T-helper 9 cell (primary cell): ENCODE data around the gene TAT.
A peak's percentile ranks its signal among the peaks of the same experiment; 100 is the strongest.
"Not testable (repeated sequence)": the region's sequence is repeated elsewhere in the genome, so short reads cannot be mapped to it uniquely, and the experiment has no call there.

Experiments used
- DNase-seq: peaks from one replicate; pipeline ENCODE4 v3.0.0-alpha.2; 2020
- total RNA-seq, 2 donors: gene quantifications; one replicate each; lab custom pipeline; 2026; lab: John Stamatoyannopoulos, UW

The TAT gene
- total RNA-seq: 0 reads per million in 2 donors

DNA sequence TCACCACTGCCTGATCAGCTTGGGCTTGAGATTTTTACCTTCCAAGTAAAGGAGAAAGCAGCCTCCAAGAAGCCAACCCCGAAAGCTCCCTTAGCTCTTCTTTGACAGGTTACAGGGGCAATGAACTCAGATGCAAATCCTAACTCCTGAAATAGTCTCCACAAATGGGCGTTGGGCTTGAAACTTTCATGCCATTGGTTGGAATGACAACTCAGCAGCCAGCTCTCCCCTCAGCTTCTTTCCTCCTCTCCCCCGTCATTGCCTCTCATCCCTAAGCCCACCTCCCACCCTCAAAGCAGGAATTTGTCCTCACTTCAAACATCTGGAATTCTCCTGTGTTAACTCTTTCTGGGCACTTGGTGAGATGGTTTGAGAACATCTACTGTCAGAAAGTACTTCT is at the start of gene TAT:
Gene TAT (minus strand): TSS at position 122 of the 400 bp plus-strand sequence. CDS start 677 bp downstream, outside the sequence.
- DNase-seq: no peak

- no peak for DNase-seq
Measured at GRCh38 chr16:71626018-71626857, 49.3 kb upstream of the TAT start, which contains the start of gene MARVELD3. MARVELD3 (plus strand) TSS chr16:71626184; CDS start chr16:71626230, 46 bp downstream.

- DNase-seq: no peak
Measured at GRCh38 chr16:71625113-71625850, 48.4 kb upstream of the TAT start.

DNA sequence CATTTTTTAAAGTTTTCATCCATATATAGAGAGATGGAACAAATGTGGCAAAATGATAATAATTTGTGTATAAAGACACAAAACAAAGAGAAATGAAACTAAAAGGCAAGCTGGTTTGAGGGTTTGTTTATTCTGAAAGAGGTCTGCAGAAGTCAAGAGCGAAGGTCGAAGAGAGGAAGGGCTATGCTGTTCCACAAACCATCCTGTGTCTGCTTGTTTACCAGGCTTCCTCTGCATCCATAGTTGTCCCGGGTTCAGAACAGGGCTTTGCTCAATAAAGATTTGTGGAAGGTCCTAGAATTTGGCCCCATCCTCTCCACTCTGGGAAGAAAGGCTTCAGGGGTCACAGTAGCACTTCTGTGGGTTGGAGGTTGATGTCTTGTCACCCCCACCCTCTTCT is 46.7 kb upstream of the TAT start:
- no peak for DNase-seq

GRCh38 chr16:71622088-71622487 is 45.2 kb upstream of the TAT start:
- no peak for DNase-seq

DNA sequence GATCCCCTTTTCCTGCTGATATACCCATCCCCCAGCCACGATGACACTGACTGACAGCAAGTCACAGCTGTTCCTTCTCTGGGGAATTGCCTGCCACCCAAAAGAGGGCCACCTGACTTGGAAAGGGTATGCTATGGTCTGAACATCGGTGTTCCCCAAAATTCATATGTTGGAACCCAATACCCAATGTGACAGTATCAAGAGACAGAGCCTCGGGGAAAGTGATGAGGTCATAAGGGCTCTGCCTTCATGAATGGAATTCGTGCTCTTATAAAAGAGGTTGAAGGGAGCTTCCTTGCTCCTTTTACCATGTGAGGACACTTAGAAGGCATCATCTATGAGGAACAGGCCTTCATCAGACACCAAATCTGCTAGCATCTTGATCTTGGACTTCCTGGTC is 41.5 kb upstream of the TAT start:
- DNase-seq: no peak

- not testable (repeated sequence) for DNase-seq
Measured at GRCh38 chr16:71614956-71615355, 38.1 kb upstream of the TAT start.

- DNase-seq: peak; percentile 76
Measured at GRCh38 chr16:71610936-71611871, 34.3 kb upstream of the TAT start.

GRCh38 chr16:71610447-71610846 is 33.6 kb upstream of the TAT start:
- DNase-seq: no peak

- no peak for DNase-seq
Measured at GRCh38 chr16:71609066-71609465, 32.2 kb upstream of the TAT start.

- no peak for DNase-seq
Measured at GRCh38 chr16:71600822-71601221, 23.9 kb upstream of the TAT start.

GRCh38 chr16:71598426-71598825 is 21.5 kb upstream of the TAT start:
- not testable (repeated sequence) for DNase-seq

- not testable (repeated sequence) for DNase-seq
Measured at GRCh38 chr16:71595340-71595826, 18.5 kb upstream of the TAT start.

- no peak for DNase-seq
Measured at GRCh38 chr16:71594000-71594646, 17.2 kb upstream of the TAT start.

DNA sequence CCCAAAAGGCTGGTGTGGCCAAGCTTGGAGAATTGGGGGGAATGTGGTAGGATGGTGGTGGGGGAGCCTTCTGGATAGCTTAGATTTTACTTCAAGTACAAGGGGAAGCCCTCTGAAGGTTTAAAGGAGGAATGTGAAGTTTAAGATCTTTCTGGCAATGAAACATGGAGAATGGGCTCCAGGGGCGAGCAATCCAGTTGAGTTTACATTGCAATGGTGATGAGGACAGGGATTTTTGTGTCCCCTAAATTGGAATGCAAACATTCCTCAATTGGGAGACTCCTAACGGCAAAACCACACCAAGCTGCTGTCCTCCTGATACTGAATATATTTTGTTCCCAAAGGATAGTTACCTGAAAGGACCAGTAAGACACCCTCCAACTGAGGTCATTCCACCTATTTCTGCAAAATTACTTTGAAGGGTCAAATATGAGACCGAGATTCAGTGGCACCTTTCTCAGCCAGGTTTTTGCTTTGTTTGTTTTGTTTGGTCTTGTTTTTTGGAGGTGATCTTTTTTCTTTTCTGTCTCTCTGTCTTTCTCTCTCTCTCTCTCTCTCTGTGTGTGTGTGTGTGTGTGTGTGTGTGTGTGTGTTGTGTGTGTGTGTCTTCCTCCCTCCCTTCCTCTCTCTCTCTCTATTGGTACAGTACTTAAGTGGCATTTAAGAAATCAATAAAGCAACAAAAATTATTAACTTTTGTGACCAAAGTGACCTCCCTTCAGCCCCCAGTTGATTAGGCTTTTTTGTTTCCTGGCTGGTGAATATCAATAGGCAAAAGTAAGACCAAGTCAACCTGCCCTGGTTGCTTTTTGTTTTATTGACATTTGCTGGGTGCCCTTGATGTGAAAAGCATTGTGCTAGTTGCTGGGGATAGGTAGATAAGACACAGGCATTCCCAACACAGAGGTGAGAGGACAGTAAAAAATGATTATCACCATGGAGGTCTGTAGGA is 16.4 kb upstream of the TAT start:
- no peak for DNase-seq

- no peak for DNase-seq
Measured at GRCh38 chr16:71591917-71592316, 15.0 kb upstream of the TAT start.

DNA sequence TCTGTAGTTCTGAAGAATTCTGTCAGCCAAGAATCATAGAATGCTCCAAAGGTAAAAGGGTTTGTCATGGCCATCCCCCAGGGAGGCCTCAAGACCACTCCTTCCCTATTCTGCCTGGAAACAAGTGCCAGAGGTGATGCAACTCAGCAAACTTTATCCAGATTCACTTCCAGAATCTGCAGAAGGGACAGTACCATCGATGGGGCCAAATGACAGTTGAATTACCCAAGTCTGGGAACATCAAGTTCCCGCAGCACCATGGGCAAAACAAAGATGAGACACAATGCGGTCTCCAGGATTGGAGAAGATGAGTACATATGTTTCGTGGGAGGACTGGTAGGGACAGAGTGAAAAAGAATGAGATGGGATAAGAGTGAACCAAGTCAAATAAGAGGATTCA is 13.7 kb upstream of the TAT start:
- no peak for DNase-seq

- DNase-seq: not testable (repeated sequence)
Measured at GRCh38 chr16:71590071-71590470, 13.2 kb upstream of the TAT start.

DNA sequence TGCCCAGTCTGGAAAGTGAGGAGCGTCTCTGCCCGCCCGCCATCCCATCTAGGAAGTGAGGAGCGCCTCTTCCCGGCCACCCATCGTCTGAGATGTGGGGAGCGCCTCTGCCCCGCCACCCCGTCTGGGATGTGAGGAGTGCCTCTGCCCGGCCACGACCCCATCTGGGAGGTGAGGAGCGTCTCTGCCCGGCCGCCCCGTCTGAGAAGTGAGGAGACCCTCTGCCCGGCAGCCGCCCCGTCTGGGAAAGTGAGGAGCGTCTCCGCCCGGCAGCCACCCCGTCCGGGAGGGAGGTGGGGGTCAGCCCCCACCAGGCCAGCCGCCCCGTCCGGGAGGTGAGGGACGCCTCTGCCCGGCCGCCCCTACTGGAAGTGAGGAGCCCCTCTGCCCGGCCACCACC is 12.4 kb upstream of the TAT start:
- DNase-seq: not testable (repeated sequence)

DNA sequence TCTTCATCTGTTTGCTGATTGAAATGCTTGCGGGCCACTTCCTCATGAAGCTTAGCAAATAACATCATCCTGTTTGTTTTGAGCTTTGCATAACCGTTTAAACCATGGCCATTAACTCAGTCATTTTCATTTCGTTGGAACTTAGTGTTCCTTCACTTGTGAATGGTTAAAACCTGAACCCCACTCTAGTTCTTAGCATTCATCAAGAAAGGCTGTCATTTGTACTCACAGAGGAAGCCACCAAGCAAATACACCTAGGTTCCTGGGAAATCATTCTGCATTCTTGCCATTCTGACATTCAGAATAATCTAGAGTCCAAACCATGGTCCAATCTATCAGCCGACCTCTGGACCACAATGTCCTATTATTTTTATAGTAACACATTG is 8.4 kb upstream of the TAT start:
- no peak for DNase-seq
